Mesendoderm (in vitro differentiated cells): ENCODE results near the gene DNAJB1.

ENCODE experiments used
- DNase-seq: peaks from one replicate; pipeline ENCODE4 v3.0.0; 2013
- H2AK5ac ChIP-seq: 2 replicates; pipeline ENCODE4 v1.6.1; 2013; ENCODE audit warnings: low read length, inconsistent platforms
- H2BK120ac ChIP-seq: 2 replicates; pipeline ENCODE4 v1.6.1; 2013; ENCODE audit warnings: low read depth, mild to moderate bottlenecking, low read length, moderate library complexity, mixed read lengths
- H2BK15ac ChIP-seq: replicated peaks from 2 replicates; pipeline ENCODE4 v1.6.1; 2013; ENCODE audit warnings: low read depth, mild to moderate bottlenecking, moderate library complexity
- H2BK5ac ChIP-seq: 2 replicates; pipeline ENCODE4 v1.6.1; 2013; ENCODE audit warnings: low read length, inconsistent platforms
- H3K18ac ChIP-seq: 2 replicates; pipeline ENCODE4 v1.6.1; 2013; ENCODE audit warnings: mild to moderate bottlenecking, low read length, mixed read lengths
- H3K23ac ChIP-seq: one replicate; pipeline ENCODE4 v1.6.1; 2013; ENCODE audit warnings: low read length
- H3K27ac ChIP-seq: 2 replicates; pipeline ENCODE4 v1.5.1; 2013; ENCODE audit warnings: low read depth, mild to moderate bottlenecking, inconsistent platforms, low read length, moderate library complexity
- H3K27me3 ChIP-seq: 2 replicates; pipeline ENCODE4 v1.6.1; 2013; ENCODE audit warnings: low read length, control low read depth, mild to moderate bottlenecking, inconsistent platforms; ENCODE audit not compliant: insufficient read depth, poor library complexity
- H3K36me3 ChIP-seq: 2 replicates; pipeline ENCODE4 v1.6.1; 2013; ENCODE audit warnings: low read length, inconsistent platforms; ENCODE audit not compliant: control insufficient read depth, insufficient read depth
- H3K4ac ChIP-seq: one replicate; pipeline ENCODE4 v1.6.1; 2013; ENCODE audit warnings: low read depth, mild to moderate bottlenecking, low read length, moderate library complexity
- H3K4me1 ChIP-seq: 2 replicates; pipeline ENCODE4 v1.6.1; 2013; ENCODE audit warnings: low read depth, low read length, inconsistent platforms; ENCODE audit not compliant: control insufficient read depth
- H3K4me2 ChIP-seq: 2 replicates; pipeline ENCODE4 v1.6.1; 2013; ENCODE audit warnings: low read length
- H3K4me3 ChIP-seq: 2 replicates; pipeline ENCODE4 v1.5.1; 2013; ENCODE audit warnings: mild to moderate bottlenecking, low read length
- H3K56ac ChIP-seq: one replicate; pipeline ENCODE4 v1.6.1; 2013; ENCODE audit warnings: low read length
- H3K79me1 ChIP-seq: 2 replicates; pipeline ENCODE4 v1.6.1; 2013; ENCODE audit warnings: low read length, inconsistent platforms
- H3K79me2 ChIP-seq: 2 replicates; pipeline ENCODE4 v1.6.1; 2013; ENCODE audit warnings: mild to moderate bottlenecking, low read length; ENCODE audit not compliant: control insufficient read depth, insufficient read depth
- H3K9ac ChIP-seq: 2 replicates; pipeline ENCODE4 v1.6.1; 2013; ENCODE audit warnings: low read length, inconsistent platforms
- H4K5ac ChIP-seq: one replicate; pipeline ENCODE4 v1.6.1; 2013; ENCODE audit warnings: low read length
- H4K8ac ChIP-seq: one replicate; pipeline ENCODE4 v1.6.1; 2013; ENCODE audit warnings: low read depth, mild to moderate bottlenecking, control low read depth, low read length, moderate library complexity
- WGBS: extraction: QIAGEN DNeasy Blood & Tissue Kit; methylation state at CpG from one replicate; pipeline ENCODE4 v1.1.7; 2013; ENCODE audit warnings: low lambda C conversion rate, missing lambda C conversion rate; ENCODE audit not compliant: insufficient coverage; ENCODE audit errors: extremely low coverage; 5-methylcytosine and 5-hydroxymethylcytosine counted together

The DNAJB1 gene

DNA sequence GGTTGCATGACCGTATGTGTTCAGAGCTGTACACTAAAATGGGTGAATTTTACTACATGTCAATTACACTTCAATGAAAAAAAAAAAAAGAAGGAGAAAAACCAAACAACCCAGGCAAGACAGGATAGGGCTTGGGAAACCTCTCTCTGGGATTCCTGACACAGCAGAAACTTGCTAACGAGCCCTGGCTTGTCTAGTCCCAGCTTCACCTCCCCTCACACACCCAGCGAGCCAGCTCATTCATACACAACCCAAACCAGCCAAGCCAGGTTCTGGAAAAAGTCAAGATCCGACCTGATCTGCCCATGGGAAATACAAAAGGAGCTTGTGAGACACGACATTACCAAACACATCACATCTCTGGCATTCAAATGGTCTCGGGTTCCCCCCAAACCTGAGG is 7.5 kb upstream of the DNAJB1 start:
- H3K18ac ChIP-seq = no peak overlapping the region
- H3K4me3 ChIP-seq = no peak overlapping the region
- H2BK15ac ChIP-seq = no peak overlapping the region
- DNase-seq = no peak
- H3K79me1 ChIP-seq = peaks cover 4% of the 10 kb centered on the region
- peaks cover 8% of the 10 kb centered on the region for H3K79me2 ChIP-seq
- H3K27me3 ChIP-seq = no peaks in the 10 kb centered on the region
- H2BK5ac ChIP-seq = no peak overlapping the region
- no peak overlapping the region for H2BK120ac ChIP-seq
- H3K36me3 ChIP-seq = no peaks in the 10 kb centered on the region
- H3K4me1 ChIP-seq = no peaks in the 10 kb centered on the region
- H4K5ac ChIP-seq = no peak overlapping the region
- H4K8ac ChIP-seq = no peak overlapping the region
- H3K56ac ChIP-seq = no peak overlapping the region
- no peak overlapping the region for H3K4me2 ChIP-seq
- H3K27ac ChIP-seq = no peak overlapping the region
- no CpG with 5 or more reads among the region's 6 CpGs for WGBS
- no peak overlapping the region for H2AK5ac ChIP-seq
- H3K23ac ChIP-seq = no peak overlapping the region
- no peak overlapping the region for H3K4ac ChIP-seq
- no peak overlapping the region for H3K9ac ChIP-seq

DNA sequence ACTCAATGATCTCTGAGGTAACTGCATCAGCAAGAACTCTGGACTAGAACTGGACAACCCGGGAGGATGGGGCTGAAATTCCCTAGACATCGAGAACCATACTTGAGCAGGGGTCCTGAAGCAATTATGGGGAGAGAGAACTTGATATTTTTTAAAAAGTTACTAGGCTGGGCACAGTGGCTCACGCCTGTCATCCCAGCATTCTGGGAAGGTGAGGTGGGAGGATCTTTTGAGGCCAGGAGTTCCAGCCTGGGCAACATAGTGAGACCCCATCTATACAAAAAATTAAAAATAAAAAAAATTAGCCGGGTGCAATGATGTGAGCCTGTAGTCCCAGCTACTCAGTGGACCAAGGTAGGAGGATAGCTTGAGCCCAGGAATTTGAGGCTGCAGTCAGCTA is 2.3 kb upstream of the DNAJB1 start:
- no peak for DNase-seq
- H2BK15ac ChIP-seq = no peak overlapping the region
- H3K56ac ChIP-seq = no peak overlapping the region
- H3K9ac ChIP-seq = no peak overlapping the region
- whole genome bisulfite sequencing = no CpG with 5 or more reads among the region's 4 CpGs
- H3K4me3 ChIP-seq = no peak overlapping the region
- H3K4ac ChIP-seq = no peak overlapping the region
- H3K23ac ChIP-seq = no peak overlapping the region
- H3K27me3 ChIP-seq = no peaks in the 10 kb centered on the region
- peaks cover 22% of the 10 kb centered on the region for H3K79me2 ChIP-seq
- H2AK5ac ChIP-seq = no peak overlapping the region
- H3K36me3 ChIP-seq = peaks cover 9% of the 10 kb centered on the region
- no peak overlapping the region for H3K4me2 ChIP-seq
- no peak overlapping the region for H2BK5ac ChIP-seq
- H4K5ac ChIP-seq = no peak overlapping the region
- H4K8ac ChIP-seq = no peak overlapping the region
- no peak overlapping the region for H3K18ac ChIP-seq
- H2BK120ac ChIP-seq = no peak overlapping the region
- H3K4me1 ChIP-seq = peaks cover 8% of the 10 kb centered on the region
- peaks cover 13% of the 10 kb centered on the region for H3K79me1 ChIP-seq
- H3K27ac ChIP-seq = no peak overlapping the region

DNA sequence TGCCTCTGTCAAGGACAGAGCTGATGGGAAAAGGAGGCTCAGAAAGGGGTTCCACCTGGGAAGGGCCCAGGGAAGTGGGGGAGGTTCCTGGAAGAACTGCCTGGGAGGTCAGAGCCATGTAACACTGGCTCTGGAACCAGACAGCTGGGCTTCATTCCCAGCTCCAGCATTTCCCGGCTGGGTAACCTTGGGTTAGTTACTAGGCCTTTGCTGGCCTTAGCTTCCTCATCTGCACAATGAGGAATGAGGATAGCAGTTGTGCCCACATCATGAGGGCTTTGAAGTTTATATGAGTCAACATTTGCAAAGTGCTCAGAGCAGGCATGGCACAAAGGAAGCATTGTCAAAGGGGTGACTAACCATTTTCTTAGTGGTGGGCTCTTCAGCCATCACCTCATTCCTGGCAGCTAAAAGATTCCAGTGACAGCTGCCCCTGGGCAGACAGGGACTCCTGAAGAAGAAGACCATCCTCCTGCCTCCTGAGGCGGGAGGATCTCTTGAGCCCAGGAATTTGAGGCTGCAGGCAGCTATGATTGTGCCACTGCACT is 1.7 kb upstream of the DNAJB1 start:
- Histone ChIP-seq H3K27ac (no peak overlapping the region), H3K4me2 (no peak overlapping the region), H2BK5ac (no peak overlapping the region), H3K36me3 (peaks cover 14% of the 10 kb centered on the region), H3K23ac (no peak overlapping the region), H3K79me2 (peaks cover 25% of the 10 kb centered on the region), H3K4me1 (peaks cover 8% of the 10 kb centered on the region), H3K4me3 (no peak overlapping the region), H2BK120ac (no peak overlapping the region), H4K8ac (no peak overlapping the region), H2AK5ac (no peak overlapping the region), H2BK15ac (no peak overlapping the region), H3K18ac (no peak overlapping the region), H3K79me1 (peaks cover 19% of the 10 kb centered on the region), H3K9ac (no peak overlapping the region), H3K4ac (no peak overlapping the region), H3K27me3 (no peaks in the 10 kb centered on the region), H3K56ac (peak overlapping the region; percentile 7), H4K5ac (no peak overlapping the region)
- DNase-seq = no peak
- no CpG with 5 or more reads among the region's 2 CpGs for WGBS

DNA sequence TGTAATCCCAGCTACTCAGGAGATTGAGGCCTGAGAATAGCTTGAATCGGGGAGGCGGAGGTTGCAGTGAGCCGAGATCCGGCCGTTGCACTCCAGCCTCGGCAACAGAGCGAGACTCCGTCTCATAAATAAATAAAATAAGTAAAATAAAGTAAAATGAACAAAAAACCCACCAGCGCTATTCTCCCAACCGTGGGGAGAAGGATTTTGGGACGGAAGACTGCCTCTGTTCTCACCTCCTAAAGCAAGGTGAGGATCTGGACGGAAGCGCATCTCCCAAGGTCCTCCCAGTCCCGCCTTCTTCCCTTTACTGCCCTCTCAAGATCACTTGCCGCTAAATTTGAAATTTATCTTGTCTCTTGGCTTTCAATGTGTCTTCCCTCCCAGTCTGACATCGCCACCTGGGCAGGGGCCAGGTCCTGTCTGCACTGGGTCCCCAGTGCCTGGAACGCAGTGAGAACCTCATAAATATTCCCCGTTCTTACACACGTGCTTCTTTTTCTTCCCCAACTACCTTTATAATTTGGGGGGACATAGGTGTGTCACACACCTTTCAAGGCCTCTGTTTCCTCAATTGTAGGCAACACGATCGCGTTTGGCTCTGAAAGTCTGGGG is 1.2 kb upstream of the DNAJB1 start:
- no peak overlapping the region for H3K4ac ChIP-seq
- no peak for DNase-seq
- no peak overlapping the region for H3K23ac ChIP-seq
- H3K27me3 ChIP-seq = no peaks in the 10 kb centered on the region
- H4K8ac ChIP-seq = no peak overlapping the region
- no peak overlapping the region for H3K9ac ChIP-seq
- no peak overlapping the region for H3K27ac ChIP-seq
- no peak overlapping the region for H3K18ac ChIP-seq
- H3K79me2 ChIP-seq = peaks cover 25% of the 10 kb centered on the region
- no peak overlapping the region for H2BK5ac ChIP-seq
- H2AK5ac ChIP-seq = peak overlapping the region; percentile 38
- H3K4me2 ChIP-seq = no peak overlapping the region
- H3K4me1 ChIP-seq = peaks cover 8% of the 10 kb centered on the region
- H3K56ac ChIP-seq = peak overlapping the region; percentile 34
- H3K4me3 ChIP-seq = no peak overlapping the region
- no peak overlapping the region for H2BK120ac ChIP-seq
- H3K79me1 ChIP-seq = peaks cover 19% of the 10 kb centered on the region
- no peak overlapping the region for H4K5ac ChIP-seq
- peaks cover 17% of the 10 kb centered on the region for H3K36me3 ChIP-seq
- no CpG with 5 or more reads among the region's 22 CpGs for WGBS
- H2BK15ac ChIP-seq = no peak overlapping the region

DNA sequence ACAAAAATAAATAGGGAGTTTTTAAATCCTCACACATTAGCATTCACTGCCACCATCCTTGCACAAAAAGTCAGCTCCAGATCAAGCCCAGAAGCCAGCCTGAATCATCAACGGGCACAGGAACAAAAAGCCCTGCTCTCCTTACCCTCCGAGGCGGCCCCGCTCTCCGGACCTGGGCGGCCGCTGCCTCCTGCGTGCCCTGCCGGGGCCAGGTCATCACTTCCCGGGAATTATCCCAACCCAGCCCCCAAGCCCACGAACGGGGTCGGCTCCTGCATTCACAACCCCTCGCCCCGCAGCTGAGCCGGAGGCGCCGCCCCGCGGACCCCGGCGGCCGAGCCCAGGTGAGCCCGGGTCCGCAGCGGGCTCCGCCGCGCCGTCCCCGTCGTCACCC is 754 bp downstream of the DNAJB1 start:
- H2AK5ac ChIP-seq = peak overlapping the region; percentile 36
- H3K18ac ChIP-seq = peak overlapping the region; percentile 84
- H2BK5ac ChIP-seq = no peak overlapping the region
- no peak overlapping the region for H4K5ac ChIP-seq
- H3K36me3 ChIP-seq = peaks cover 17% of the 10 kb centered on the region
- H3K4me1 ChIP-seq = peaks cover 8% of the 10 kb centered on the region
- peak overlapping the region; percentile 74 for H3K4ac ChIP-seq
- H4K8ac ChIP-seq = no peak overlapping the region
- WGBS = no CpG with 5 or more reads among the region's 32 CpGs
- peaks cover 19% of the 10 kb centered on the region for H3K79me1 ChIP-seq
- peak overlapping the region; percentile 99 for H3K9ac ChIP-seq
- H3K23ac ChIP-seq = no peak overlapping the region
- peak; percentile 33 for DNase-seq
- H2BK15ac ChIP-seq = no peak overlapping the region
- H3K4me3 ChIP-seq = peak overlapping the region; percentile 87
- H3K56ac ChIP-seq = peak overlapping the region; percentile 97
- no peak overlapping the region for H2BK120ac ChIP-seq
- H3K27me3 ChIP-seq = no peaks in the 10 kb centered on the region
- H3K4me2 ChIP-seq = peak overlapping the region; percentile 89
- peaks cover 25% of the 10 kb centered on the region for H3K79me2 ChIP-seq
- H3K27ac ChIP-seq = peak overlapping the region; percentile 45
